H1 (cell line): ENCODE data around the gene GJD3. TPM values are rescaled to one million over a fixed set of nuclear protein-coding genes. Genes with fewer than 3 reads are reported as not detected.

Source experiments
- ASH2L ChIP-seq: fragments of 200-600, 300-600 bp; sonication (generic); IDR thresholded peaks from one replicate; pipeline ENCODE4 v1.7.1; 2017; ENCODE audit warnings: low read length
- BACH1 ChIP-seq: IDR thresholded peaks from 2 replicates; pipeline ENCODE4 v1.6.1; 2012; ENCODE audit warnings: low read length, improper control_type of control experiment
- HDAC6 ChIP-seq: IDR thresholded peaks from one replicate; pipeline ENCODE4 v1.7.1; 2012; ENCODE audit warnings: low read depth, mild to moderate bottlenecking, inconsistent platforms, low read length, moderate library complexity
- RFX5 ChIP-seq: IDR thresholded peaks from 2 replicates; pipeline ENCODE4 v1.6.1; 2011; ENCODE audit warnings: low read depth, low read length, improper control_type of control experiment, borderline replicate concordance
- SAP30 ChIP-seq: fragments of 300-600 bp; sonication (generic); IDR thresholded peaks from 2 replicates; pipeline ENCODE4 v1.7.1; 2012; ENCODE audit warnings: low read length, moderate library complexity, mild to moderate bottlenecking, inconsistent platforms; ENCODE audit not compliant: insufficient read depth, insufficient replicate concordance
- SP4 ChIP-seq: IDR thresholded peaks from 2 replicates; pipeline ENCODE4 v1.6.1; 2012; ENCODE audit warnings: low read length, inconsistent platforms
- TAF1 ChIP-seq: IDR thresholded peaks from 2 replicates; pipeline ENCODE4 v1.6.1; 2011; ENCODE audit warnings: mild to moderate bottlenecking, low read depth, low read length
- polyA plus RNA-seq, 7 experiments: library from polyadenylated mRNA; depleted of rRNA in 3 of 7; stranded (reverse) in 5 of 7; unstranded in 2 of 7; fragments of >200 nt in 5 of 7; fragments of 200-250 nt in 2 of 7; gene quantifications; 1 replicate in 5 of 7; 2 replicates in 1 of 7; 4 replicates in 1 of 7; pipeline versions ENCODE4 v1.2.1 to v1.2.3, GENCODE V29; 2011 to 2013; ENCODE audit warnings: missing spikeins in 2 of 7, mixed read lengths in 2 of 7
- total RNA-seq: library from RNA; stranded (reverse); fragmentation: NEBNext Ultra II Directional; extraction: Animal tissue kit (Norgen Biotek cat#: 25700); gene quantifications from 2 replicates; pipeline ENCODE4 v1.2.1, GENCODE V29; 2021

The GJD3 gene
- total and polyA plus RNA-seq, 2 of the 8 experiments (the other 6 are each of a cell fraction or from before 2014, with no cell fraction given), result 0.53 to 1.9 TPM

DNA sequence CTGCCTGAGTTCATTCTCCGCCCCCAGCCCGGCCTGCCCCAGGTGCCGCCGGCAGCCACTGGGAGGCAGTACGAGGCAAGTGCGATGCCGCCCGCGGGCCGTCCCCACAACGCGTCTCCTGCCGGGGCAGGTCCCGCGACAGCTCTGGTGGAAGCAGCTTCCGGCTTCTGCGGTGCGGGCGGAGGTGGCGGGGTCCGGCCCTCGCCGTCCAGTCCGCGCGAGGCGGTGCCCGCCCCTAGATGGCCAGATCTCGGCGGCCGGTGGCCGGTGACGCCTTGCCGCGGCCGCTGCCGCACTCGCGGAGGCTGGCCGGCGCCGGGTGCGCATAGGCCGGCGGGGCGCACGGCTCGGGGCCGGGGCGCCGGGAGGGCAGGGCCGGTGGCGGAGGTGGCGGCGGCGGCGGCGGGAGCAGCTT, 1.8 kb downstream of the GJD3 start (continued):
- TF ChIP-seq TAF1 (0 out of 2 replicates have a peak, but pooled peaks have one; percentile 29), SP4 (no peak), ASH2L (no peak), SAP30 (no peak), HDAC6 (no peak), RFX5 (no peak), BACH1 (no peak)
